GM23338 (cell line): ENCODE results near the gene FBXW8.

Source experiments
- CREB1 ChIP-seq: fragments of 250-450 bp; sonication (Bioruptor Pico); IDR thresholded peaks from 2 replicates; pipeline ENCODE4 v1.5.0; 2020; ENCODE audit warnings: low read depth, mild to moderate bottlenecking, moderate library complexity
- CTCF ChIP-seq, 2 experiments: fragments of 200-600 bp in 1 of 2; sonication (generic) in 1 of 2; conservative IDR thresholded peaks; 2 replicates each; pipeline versions ENCODE4 v1.5.1 to v1.6.1; 2016 to 2017; ENCODE audit warnings: antibody characterized with exemption in 2 of 2, low read depth in 2 of 2, mild to moderate bottlenecking in 2 of 2, moderate library complexity in 1 of 2
- ETS1 ChIP-seq: IDR thresholded peaks from 2 replicates; pipeline ENCODE4 v1.6.1; 2016; ENCODE audit warnings: antibody characterized with exemption
- EZH2 ChIP-seq: fragments of 200-600 bp; sonication (generic); IDR thresholded peaks from one replicate; pipeline ENCODE4 v1.8.0; 2017; ENCODE audit warnings: antibody characterized with exemption, mild to moderate bottlenecking, low read depth; ENCODE audit not compliant: unreplicated experiment
- EZH2phosphoT487 ChIP-seq: fragments of 200-600 bp; sonication (generic); IDR thresholded peaks from one replicate; pipeline ENCODE4 v1.8.1; 2018; ENCODE audit warnings: antibody characterized with exemption; ENCODE audit not compliant: unreplicated experiment
- JUNB ChIP-seq: IDR thresholded peaks from one replicate; pipeline ENCODE4 v1.6.1; 2016; ENCODE audit warnings: antibody characterized with exemption; ENCODE audit not compliant: unreplicated experiment
- POLR2AphosphoS5 ChIP-seq: IDR thresholded peaks from 2 replicates; pipeline ENCODE4 v1.6.1; 2016; ENCODE audit warnings: antibody characterized with exemption, low read depth
- REST ChIP-seq: IDR thresholded peaks from one replicate; pipeline ENCODE4 v1.6.1; 2018; ENCODE audit warnings: antibody characterized with exemption; ENCODE audit not compliant: unreplicated experiment
- ZNF114 ChIP-seq: fragments of 250-450 bp; sonication (Bioruptor Pico); IDR thresholded peaks from 2 replicates; pipeline ENCODE4 v1.5.0; 2020; ENCODE audit warnings: mild to moderate bottlenecking, moderate library complexity
- ZNF462 ChIP-seq: fragments of 250-450 bp; sonication (Bioruptor Pico); IDR thresholded peaks from 2 replicates; pipeline ENCODE4 v1.5.0; 2020; ENCODE audit warnings: mild to moderate bottlenecking, moderate library complexity

GRCh38 chr12:116971222-116971621 is 60.5 kb downstream of the FBXW8 start:
- TF ChIP-seq EZH2 (no peak), CTCF (conservative IDR thresholded peaks at IDR 0.05; ENCODE audit: low read depth in 2 of 2) (no peak), POLR2AphosphoS5 (no peak), EZH2phosphoT487 (no peak), ETS1 (no peak), JUNB (no peak), ZNF114 (CRISPR knock-in tag) (no peak), REST (no peak), ZNF462 (CRISPR knock-in tag) (no peak), CREB1 (CRISPR knock-in tag) (no peak)
